C4-2B (cell line): ENCODE results near the gene MED16.

ENCODE experiments used
- ZFX ChIP-seq: fragments of 450-650 bp; IDR thresholded peaks from 2 replicates; pipeline ENCODE4 v1.6.1; 2017
- TF ChIP-seq, protein P1 (sequence below): fragments of 450-650 bp; conservative IDR thresholded peaks from 2 replicates; pipeline ENCODE4 v1.5.1; 2017; ENCODE audit warnings: mild to moderate bottlenecking

DNA sequence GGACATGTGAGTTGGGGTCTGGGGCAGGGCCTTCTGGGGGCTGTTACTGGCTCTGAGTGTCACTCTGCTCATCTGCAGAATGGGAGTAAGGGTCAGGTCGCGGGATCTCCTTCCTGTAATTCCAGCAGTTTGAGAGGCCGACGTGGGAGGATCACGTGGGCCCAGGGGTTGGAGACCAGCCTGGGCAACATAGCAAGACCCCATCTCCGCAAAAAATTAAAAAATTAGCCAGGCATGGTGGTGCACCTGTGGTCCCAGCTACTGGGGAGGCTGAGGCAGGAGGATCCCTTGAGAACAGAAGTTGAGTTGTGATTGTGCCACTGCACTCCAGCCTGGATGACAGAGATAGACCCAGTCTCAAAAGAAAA is 36.9 kb upstream of the MED16 start:
- TF ChIP-seq, protein P1, sequence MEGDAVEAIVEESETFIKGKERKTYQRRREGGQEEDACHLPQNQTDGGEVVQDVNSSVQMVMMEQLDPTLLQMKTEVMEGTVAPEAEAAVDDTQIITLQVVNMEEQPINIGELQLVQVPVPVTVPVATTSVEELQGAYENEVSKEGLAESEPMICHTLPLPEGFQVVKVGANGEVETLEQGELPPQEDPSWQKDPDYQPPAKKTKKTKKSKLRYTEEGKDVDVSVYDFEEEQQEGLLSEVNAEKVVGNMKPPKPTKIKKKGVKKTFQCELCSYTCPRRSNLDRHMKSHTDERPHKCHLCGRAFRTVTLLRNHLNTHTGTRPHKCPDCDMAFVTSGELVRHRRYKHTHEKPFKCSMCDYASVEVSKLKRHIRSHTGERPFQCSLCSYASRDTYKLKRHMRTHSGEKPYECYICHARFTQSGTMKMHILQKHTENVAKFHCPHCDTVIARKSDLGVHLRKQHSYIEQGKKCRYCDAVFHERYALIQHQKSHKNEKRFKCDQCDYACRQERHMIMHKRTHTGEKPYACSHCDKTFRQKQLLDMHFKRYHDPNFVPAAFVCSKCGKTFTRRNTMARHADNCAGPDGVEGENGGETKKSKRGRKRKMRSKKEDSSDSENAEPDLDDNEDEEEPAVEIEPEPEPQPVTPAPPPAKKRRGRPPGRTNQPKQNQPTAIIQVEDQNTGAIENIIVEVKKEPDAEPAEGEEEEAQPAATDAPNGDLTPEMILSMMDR: no peak
- TF ChIP-seq ZFX: no peak
